ENCODE data around the gene ISOC2.

Gene ISOC2

GRCh38 chr19:55479451-55480230 lies 18.2 kb upstream of the ISOC2 start:
- Histone ChIP-seq H3K4me3 (ENCODE audit: insufficient read depth, low read length, poor library complexity, severe bottlenecking) (no peak overlapping the region), H3K79me2 (ENCODE audit: insufficient read depth, low read length) (peaks cover 14% of the 10 kb centered on the region; the same call in 1 of the 2 replicates), H3K36me3 (ENCODE audit: low read length) (no peaks in the 10 kb centered on the region), H4K20me1 (ENCODE audit: low read depth, low read length) (no peaks in the 10 kb centered on the region), H2AFZ (ENCODE audit: low read depth, low read length, severe bottlenecking) (no peak overlapping the region), H3K27me3 (ENCODE audit: low read length) (no peaks in the 10 kb centered on the region), H3K9me3 (ENCODE audit: insufficient read depth, low read length) (no peaks in the 10 kb centered on the region), H3F3A (ENCODE audit: insufficient read depth) (no peaks in the 10 kb centered on the region), H3K9me2 (replicated peaks; ENCODE audit: insufficient read depth, low read length) (no peaks in the 10 kb centered on the region), H3K4me2 (ENCODE audit: low read depth, low read length, poor library complexity, severe bottlenecking) (no peak overlapping the region), H3K27ac (ENCODE audit: low read depth, low read length) (no peak overlapping the region), H3K9ac (ENCODE audit: low read length) (no peak overlapping the region)
- no peak for TF ChIP-seq CTCF (IDR thresholded peaks at IDR 0.05; ENCODE audit: insufficient read depth, low read length, poor library complexity, severe bottlenecking)
- no peak for TF ChIP-seq EZH2phosphoT487 (conservative IDR thresholded peaks at IDR 0.05; ENCODE audit: low read length)

GRCh38 chr19:55479045-55479444 lies 17.6 kb upstream of the ISOC2 start:
- no peaks in the 10 kb centered on the region for H3K36me3 ChIP-seq (ENCODE audit: low read length)
- TF ChIP-seq EZH2phosphoT487 (conservative IDR thresholded peaks at IDR 0.05; ENCODE audit: low read length) (no peak), CTCF (IDR thresholded peaks at IDR 0.05; ENCODE audit: insufficient read depth, low read length, poor library complexity, severe bottlenecking) (no peak)
- H4K20me1 ChIP-seq (ENCODE audit: low read depth, low read length), result no peaks in the 10 kb centered on the region
- no peaks in the 10 kb centered on the region for H3K9me3 ChIP-seq (ENCODE audit: insufficient read depth, low read length)
- no peaks in the 10 kb centered on the region for H3K9me2 ChIP-seq (replicated peaks; ENCODE audit: insufficient read depth, low read length)
- no peaks in the 10 kb centered on the region for H3F3A ChIP-seq (ENCODE audit: insufficient read depth)
- H3K27ac ChIP-seq (ENCODE audit: low read depth, low read length), result no peak overlapping the region
- no peak overlapping the region for H3K4me3 ChIP-seq (ENCODE audit: insufficient read depth, low read length, poor library complexity, severe bottlenecking)
- peaks cover 14% of the 10 kb centered on the region; the same call in 1 of the 2 replicates for H3K79me2 ChIP-seq (ENCODE audit: insufficient read depth, low read length)
- no peak overlapping the region for H3K9ac ChIP-seq (ENCODE audit: low read length)
- H2AFZ ChIP-seq (ENCODE audit: low read depth, low read length, severe bottlenecking), result no peak overlapping the region
- H3K4me2 ChIP-seq (ENCODE audit: low read depth, low read length, poor library complexity, severe bottlenecking), result no peak overlapping the region
- no peaks in the 10 kb centered on the region for H3K27me3 ChIP-seq (ENCODE audit: low read length)

GRCh38 chr19:55478364-55478763 lies 16.9 kb upstream of the ISOC2 start:
- no peaks in the 10 kb centered on the region for H4K20me1 ChIP-seq (ENCODE audit: low read depth, low read length)
- H3K9me3 ChIP-seq (ENCODE audit: insufficient read depth, low read length), result no peaks in the 10 kb centered on the region
- no peak overlapping the region for H3K4me2 ChIP-seq (ENCODE audit: low read depth, low read length, poor library complexity, severe bottlenecking)
- no peaks in the 10 kb centered on the region for H3K9me2 ChIP-seq (replicated peaks; ENCODE audit: insufficient read depth, low read length)
- H3K79me2 ChIP-seq (ENCODE audit: insufficient read depth, low read length), result peaks cover 14% of the 10 kb centered on the region; the same call in 1 of the 2 replicates
- no peak overlapping the region for H3K9ac ChIP-seq (ENCODE audit: low read length)
- TF ChIP-seq EZH2phosphoT487 (conservative IDR thresholded peaks at IDR 0.05; ENCODE audit: low read length) (no peak), CTCF (IDR thresholded peaks at IDR 0.05; ENCODE audit: insufficient read depth, low read length, poor library complexity, severe bottlenecking) (no peak)
- no peak overlapping the region for H3K27ac ChIP-seq (ENCODE audit: low read depth, low read length)
- no peaks in the 10 kb centered on the region for H3K27me3 ChIP-seq (ENCODE audit: low read length)
- H3F3A ChIP-seq (ENCODE audit: insufficient read depth), result no peaks in the 10 kb centered on the region
- no peak overlapping the region for H3K4me3 ChIP-seq (ENCODE audit: insufficient read depth, low read length, poor library complexity, severe bottlenecking)
- no peaks in the 10 kb centered on the region for H3K36me3 ChIP-seq (ENCODE audit: low read length)
- H2AFZ ChIP-seq (ENCODE audit: low read depth, low read length, severe bottlenecking), result no peak overlapping the region

Measured in SU-DHL-6 (cell line).